HG03039 (cell line): Measurements from ENCODE around the gene PANK4.
A peak's percentile ranks its signal among the peaks of the same experiment; 100 is the strongest.

Experiments
- ATAC-seq: cut with Tn5 transposase; IDR thresholded peaks from one replicate; pipeline ENCODE4 v1.9.1; 2021; ENCODE audit warnings: mild to moderate bottlenecking, moderate library complexity; ENCODE audit not compliant: unreplicated experiment

The PANK4 gene

DNA sequence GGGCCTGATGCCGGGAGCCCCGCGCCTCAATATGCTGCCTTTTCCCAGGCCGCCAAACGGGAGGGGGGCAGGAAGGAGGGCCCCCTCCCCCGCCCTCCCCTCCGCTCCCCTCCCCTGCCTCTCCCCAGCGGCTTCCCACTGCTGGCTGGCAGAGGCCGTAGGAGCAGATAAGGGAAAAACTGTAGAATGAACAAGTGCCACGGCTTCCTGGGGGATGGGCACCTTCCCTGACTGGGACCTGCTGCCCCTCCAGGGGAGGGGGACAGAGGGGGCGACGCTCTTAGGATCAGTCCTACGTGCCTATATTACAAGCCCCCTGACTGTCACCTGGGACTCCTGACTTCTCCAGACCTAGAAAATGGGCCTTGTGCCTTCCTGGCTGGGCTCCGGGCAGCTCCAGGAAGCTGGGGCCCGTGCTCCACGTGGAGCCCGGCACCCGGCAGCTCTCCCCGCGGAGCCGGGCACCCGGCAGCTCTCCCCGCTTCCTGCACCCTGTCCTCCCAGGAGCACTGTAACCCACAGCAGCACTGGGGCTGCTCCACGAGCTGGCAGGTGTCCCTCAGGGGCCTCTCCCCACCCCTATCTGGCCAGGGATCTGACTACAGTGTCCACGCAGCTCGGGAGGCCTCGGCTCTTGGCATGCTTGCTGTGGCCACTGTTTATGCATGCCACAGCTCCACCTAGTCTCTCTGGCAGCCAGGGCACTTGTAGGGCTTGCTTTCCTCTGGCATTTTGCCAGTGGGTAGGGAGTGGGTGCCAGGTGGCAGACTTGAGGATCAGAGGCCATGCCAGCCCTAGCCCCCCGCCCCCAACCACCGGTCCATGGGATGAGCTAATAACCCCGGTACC is 4.3 kb upstream of the PANK4 start:
- ATAC-seq: no peak

DNA sequence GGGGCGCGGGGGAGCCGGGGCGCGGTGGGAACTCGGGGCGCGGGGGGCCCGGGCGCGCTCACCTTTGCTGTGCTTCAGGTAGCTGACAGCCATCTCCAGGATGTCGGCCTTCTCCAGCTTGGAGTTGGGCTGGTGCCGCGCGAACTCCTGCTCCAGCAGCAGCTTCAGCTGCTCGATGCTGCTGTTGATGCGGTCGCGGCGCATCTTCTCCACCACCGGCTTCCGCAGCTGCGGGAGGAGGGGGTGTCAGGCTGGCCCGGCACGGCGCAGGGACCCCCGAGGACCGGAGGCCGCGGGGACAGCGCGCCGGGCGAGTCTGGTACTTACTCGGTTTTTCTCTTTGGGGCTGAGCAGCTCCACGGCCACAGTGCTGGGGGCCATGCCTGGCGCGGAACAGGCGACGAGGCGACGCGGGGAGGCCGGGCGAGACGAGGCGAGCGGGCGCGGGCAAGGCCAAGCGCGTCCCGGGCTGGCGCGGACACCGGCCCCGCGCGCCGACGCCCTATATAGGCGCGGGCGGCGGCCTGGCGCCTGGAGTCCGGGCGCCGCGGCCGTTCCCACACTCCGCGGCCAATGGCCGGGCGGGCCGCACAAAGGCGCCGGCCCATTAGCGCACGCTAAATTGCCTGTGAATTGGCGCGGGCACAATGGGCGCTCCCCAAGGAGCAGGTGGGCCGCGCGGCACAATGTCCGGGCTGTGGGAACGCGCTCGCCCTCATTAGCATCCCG is 3.6 kb upstream of the PANK4 start, which contains the start of gene HES5:
Gene HES5, minus strand, starts transcription at position 480 of the 729 bp plus-strand sequence. Its CDS starts 99 bp downstream, at position 381.
- no peak for ATAC-seq

DNA sequence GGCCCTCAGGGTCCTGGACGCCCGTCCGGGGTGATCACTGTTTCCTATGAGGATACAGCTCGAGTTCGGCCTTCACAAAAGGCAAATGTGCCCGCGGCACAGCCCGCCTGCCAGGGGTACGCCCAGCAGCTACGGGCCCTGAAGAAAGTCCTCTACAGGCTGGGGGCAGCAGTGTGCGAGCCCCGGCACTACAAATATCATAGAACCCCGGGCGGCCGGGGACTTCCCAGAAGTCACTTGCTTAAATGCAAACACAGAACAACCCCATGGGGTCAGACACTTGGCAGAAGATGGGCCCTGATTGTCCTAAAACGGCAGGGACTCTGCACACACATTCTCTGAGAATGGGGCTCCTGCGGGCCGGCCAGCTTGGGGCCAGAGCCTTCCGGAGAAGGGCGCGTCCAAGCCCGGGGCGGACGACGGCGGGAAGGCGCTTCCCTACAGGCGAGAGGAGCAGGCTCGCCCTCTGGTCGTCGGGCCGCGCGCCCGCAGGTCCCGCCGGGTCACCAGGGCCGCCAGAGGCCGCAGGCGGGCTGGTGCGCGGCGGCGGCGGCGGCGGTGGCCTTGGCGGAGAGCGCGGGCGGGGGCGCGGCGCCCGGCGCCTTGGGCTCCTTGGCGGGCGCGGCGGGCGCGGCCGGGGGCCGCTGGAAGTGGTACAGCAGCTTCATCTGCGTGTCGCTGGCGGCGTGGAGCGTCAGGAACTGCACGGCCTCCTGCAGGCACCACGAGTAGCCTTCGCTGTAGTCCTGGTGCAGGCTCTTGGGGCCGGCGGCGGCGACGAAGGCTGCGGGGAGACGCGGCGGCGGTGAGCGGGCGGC is 2.8 kb upstream of the PANK4 start:
- ATAC-seq: no peak

DNA sequence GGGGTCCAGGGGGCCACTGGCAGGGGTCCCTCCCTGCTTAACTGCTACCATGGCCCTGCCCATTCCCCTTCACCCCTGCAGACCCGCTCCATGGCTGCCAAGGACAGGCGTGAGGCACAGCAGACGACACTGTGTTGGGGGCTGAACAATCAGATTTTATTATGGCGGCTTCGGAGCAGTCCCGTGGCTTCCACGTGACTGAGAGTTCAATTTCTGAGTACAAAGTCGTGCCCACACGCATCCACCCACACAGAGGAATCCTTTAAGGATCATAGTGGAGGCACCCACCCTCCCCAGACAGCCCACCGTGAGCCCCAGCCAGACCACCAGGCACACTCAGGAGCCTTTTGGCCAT is 2.2 kb upstream of the PANK4 start:
- ATAC-seq: no peak

DNA sequence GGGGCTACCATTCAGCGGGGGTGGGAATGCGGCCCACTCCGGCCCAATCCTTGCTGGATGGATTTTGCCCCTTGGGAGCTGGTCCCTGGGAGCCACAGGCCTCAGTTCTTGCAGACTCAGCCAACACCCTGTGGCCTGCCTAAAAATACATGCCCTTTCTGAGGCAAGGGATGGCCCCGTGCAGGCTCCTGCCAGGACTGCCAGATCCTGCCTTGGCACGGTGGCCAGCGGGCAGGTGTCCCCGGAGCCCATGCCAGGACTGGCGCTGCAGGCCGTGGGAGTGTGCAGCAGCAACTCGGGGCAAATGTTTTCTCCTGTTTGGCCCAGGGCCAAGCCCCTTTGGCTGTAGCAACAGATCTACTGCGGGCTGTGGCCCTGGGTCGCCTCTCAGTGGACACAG is 1.6 kb upstream of the PANK4 start:
- ATAC-seq: no peak

GRCh38 chr1:2527556-2527860 is 1.1 kb upstream of the PANK4 start:
- no peak for ATAC-seq

DNA sequence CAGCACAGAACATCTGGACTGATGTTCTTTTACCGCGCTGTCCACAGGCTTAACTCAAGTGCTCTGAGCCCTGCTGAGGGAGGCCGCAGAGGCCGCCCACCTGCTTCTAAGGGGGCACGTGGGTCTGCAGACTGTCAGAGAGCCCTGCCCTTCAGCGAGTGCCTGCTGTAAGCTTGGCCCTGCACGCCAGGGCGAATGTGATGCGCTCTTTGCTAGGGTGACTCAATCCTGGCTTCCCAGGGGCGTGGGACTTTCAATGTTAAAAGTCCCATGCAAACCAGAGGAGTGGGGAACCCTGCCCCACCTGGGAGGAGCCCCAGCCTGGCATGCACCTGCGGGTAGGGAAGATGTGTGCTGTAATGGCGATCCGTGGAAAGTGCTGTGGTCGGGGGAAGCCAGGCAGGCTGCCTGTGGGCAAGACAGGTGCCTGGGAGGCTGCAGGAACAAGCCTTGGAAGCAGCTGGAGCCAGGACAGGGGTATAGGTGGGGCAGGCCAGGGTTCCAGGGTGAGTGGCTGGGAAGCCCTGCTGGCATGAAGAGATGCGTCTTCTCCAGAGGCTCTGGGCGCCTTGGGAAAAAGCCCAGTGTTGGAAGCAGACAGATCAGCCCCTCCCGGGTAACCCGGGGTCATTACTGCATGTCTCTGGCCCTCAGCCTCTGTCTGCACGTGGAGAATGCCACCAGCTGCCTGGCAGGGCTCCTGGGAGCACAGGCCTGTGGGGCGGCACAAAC is 594 bp upstream of the PANK4 start:
- peak; percentile 20 for ATAC-seq

GRCh38 chr1:2525572-2525919 is 850 bp downstream of the PANK4 start:
- ATAC-seq: no peak

DNA sequence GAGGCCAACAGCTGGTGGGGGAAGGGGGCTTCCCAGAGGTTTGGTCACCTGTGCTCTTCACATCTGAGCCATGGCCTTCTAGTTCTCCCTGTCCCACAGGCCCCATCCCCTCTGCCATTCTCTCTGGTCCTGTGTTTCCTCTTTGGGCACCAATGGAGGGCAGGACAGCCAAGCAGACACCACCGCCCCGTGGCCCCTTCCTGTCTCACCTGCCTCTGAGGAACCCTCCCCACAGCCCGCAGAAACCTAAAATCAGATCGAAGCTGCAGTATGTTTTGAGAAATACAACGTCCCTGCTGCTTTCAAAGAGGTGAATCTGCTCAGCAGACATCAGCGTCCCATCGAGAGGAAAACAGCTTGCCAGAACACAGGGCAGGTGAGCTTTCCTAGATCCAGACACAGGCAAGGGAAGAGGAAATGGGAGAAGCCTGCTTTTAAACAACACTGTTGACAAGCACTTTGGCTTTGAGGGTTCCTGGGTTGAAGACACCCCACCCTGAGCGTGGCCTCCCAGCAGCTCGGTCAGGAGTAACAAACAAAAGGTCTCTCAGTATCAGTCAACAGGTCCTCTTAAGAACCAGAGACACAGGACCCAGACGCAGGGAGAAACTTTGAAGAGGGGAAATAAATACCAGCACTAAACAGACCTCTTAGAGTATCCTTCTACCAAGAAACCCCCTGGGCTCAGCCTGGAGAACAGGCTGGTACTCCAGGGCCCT is 2.3 kb downstream of the PANK4 start:
- ATAC-seq: no peak

GRCh38 chr1:2523191-2523890 is 3.1 kb downstream of the PANK4 start:
- no peak for ATAC-seq

DNA sequence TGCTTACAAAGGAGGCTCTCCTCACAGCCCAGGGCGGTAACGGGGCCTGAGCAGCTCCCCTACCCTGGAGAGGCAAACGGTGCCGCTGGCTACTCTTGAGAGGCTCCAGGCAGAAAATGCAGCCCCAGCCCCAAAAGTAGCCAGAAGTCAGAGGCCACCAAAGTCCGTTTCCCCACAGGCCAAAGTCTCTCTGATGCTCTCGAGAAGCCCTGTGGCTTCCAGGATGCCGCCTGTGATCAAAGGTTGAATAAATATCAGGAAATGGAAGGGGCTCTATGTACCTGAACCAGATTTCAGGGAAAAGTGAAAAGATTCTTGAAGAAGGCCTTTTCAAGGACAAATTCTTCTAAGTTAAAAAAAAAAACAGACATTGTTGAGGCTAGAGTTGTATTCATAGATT is 4.2 kb downstream of the PANK4 start:
- ATAC-seq: no peak

DNA sequence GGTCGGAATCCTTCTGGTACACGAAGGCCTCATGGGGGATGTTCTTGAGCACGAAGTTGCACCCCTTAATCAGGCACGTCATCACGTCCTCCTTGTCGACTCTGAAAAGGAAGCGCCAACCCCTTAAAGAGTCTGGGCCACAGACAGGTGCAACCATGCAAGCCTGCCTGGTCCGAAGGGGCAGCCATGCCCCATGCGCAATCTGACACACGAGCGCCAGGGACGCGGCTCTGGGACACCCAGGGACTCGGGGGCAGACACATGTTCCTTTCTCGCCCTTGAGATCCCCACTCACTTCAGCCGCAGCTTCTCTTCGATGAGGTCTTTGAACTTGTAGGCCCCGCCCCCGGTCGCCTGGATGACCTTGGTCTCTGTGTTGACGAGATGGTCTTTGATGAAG is 5.6 kb downstream of the PANK4 start:
- ATAC-seq: no peak

DNA sequence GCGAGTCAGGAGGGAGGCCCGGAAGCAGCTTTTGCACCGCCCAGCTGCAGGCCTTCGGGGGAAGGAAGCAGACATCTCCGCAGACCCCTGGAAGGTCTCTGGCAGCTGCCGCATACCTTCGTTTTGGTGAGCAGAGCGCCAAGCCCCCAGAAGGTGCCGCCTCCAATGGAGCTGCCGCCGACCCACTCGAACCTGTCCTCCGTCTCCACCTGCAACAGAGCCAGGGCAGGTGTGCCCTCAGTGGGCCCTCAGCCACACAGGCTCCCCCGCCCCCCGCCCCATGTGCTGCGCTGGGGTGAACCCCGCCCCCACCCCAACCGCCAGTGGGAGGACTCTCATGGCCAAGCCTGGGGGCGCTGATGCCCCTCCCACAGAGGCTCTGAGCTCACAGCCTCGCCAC is 6.2 kb downstream of the PANK4 start:
- ATAC-seq: no peak

GRCh38 chr1:2519729-2520128 is 6.7 kb downstream of the PANK4 start:
- ATAC-seq: no peak

DNA sequence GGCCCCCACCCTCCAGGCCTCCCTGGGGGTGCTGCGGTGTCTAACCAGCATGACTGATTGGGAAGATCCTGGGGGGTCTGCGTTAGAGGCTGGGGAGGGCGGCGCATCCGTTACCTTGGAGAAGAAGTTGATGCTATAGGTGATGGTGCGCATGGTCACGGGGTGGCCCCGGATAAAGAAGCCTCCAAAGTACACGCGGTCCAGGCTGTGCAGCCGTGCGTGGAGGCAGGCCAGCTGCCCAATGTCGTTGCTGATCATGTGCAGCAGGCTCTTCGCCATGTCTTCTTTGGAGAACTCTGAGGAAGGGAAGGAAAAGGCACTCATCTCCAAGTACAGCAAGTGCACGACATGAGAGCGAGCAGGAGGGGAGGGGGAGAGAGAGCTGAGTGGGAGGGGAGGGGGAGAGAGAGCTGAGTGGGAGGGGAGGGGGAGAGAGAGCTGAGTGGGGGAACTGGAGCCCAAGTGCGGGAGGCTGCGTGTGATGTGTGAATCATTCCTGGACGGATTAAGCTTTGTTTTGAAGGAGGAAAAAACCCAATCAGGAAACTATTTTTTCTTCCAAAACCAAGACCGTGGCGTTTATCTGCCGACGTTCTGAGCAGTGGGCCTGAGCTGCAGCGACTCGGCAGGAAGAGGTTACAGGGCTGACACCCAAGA is 7.2 kb downstream of the PANK4 start:
- ATAC-seq: no peak

- no peak for ATAC-seq
Observed at GRCh38 chr1:2518528-2518927, 7.9 kb downstream of the PANK4 start.

- no peak for ATAC-seq
Observed at GRCh38 chr1:2517966-2518365, 8.4 kb downstream of the PANK4 start.

- no peak for ATAC-seq
Observed at GRCh38 chr1:2516946-2517345, 9.4 kb downstream of the PANK4 start.

GRCh38 chr1:2516124-2516523 is 10.3 kb downstream of the PANK4 start:
- ATAC-seq: no peak

- ATAC-seq: no peak
Observed at GRCh38 chr1:2515763-2516080, 10.7 kb downstream of the PANK4 start.
